RWPE1 (cell line): Measurements from ENCODE around the gene KRTAP15-1.

ENCODE experiments used
- CTCF ChIA-PET: fragments of 350-600 bp; sonication (Branson Sonifier 250); formaldehyde crosslinking; extraction: SDS; loops from one replicate; lab custom pipeline; 2021; lab: Yijun Ruan, JAX
- POLR2A ChIA-PET: fragments of 400-600 bp; formaldehyde crosslinking; extraction: SDS; loops from one replicate; lab custom pipeline; 2020; ENCODE audit warnings: antibody characterized with exemption; ENCODE audit not compliant: low non-redundant PET; lab: Yijun Ruan, JAX
- DNase-seq: peaks from one replicate; pipeline ENCODE4 v3.0.0; 2012; ENCODE audit warnings: low spot score
- H3K27ac ChIP-seq: fragments of 450-650 bp; 2 replicates; pipeline ENCODE4 v1.5.1; 2017
- CTCF ChIP-seq: fragments of 450-650 bp; conservative IDR thresholded peaks from 2 replicates; pipeline ENCODE4 v1.5.1; 2017; ENCODE audit warnings: low read depth, mild to moderate bottlenecking

KRTAP15-1 gene, protein sequence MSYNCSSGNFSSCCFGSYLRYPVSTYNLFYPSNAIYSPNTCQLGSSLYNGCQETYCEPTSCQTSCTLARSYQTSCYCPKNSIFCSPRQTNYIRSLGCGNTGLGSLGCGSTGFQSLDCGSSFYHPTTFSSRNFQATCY

DNA sequence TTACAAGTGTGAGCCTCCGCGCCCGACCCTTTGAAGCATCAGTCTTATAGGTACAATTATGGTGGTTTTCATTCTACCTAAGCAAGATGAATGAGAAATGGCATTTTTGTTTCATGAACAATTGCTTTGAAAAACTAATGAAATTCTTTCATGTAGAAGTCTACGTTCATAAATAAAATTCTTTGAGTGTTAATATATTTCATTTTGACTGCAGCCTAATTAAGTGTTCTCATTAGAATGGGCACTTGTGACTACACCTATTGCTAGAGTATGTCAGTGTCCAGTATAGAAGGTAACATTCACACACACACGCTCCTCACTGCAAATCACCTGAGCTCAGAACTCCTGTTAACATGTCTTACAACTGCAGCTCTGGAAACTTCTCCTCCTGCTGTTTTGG is at the start of gene KRTAP15-1:
TSS of gene KRTAP15-1 (plus strand) at position 301 of the 400 bp plus-strand sequence. CDS start at position 354, 53 bp downstream.
- ChIA-PET POLR2A (no interaction called here), CTCF (no interaction called here)
- TF ChIP-seq CTCF, result no peak
- H3K27ac ChIP-seq, result no peak within 1 kb of the TSS
- DNase-seq, result no peak

- H3K27ac ChIP-seq, result no peak overlapping the region
- ChIA-PET POLR2A (no interaction called here), CTCF (interaction anchor here (0.6 to 0.7 kb wide), 2 partner anchors 30 to 49 kb away, joined by 3 read pairs; no protein-coding TSS in a partner anchor)
- TF ChIP-seq CTCF, result no peak
- DNase-seq, result no peak
Measured at GRCh38 chr21:30391492-30392025, 48.5 kb upstream of the KRTAP15-1 start.

DNA sequence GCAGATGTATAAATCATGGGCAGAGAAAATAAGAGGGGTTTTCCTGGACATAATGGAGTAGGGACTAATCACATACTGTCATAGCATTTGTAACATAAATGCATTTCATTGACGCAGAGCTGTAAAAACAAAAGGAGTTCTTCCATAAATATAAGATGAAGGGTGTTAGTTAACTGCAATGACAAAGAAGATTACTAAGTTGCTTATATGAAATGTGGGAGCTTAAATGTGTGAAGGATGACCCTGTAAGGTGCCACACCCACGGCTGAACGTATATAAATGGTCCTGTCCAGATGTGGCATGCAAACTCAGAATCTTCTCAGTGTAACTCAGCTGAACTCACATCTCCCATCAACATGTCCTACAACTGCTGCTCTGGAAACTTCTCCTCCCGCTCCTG is 44.3 kb upstream of the KRTAP15-1 start, which contains the start of gene KRTAP13-1:
TSS of gene KRTAP13-1 (plus strand) at position 301 of the 400 bp plus-strand sequence. CDS start at position 357, 56 bp downstream.
- no peak for DNase-seq
- no peak for TF ChIP-seq CTCF
- ChIA-PET POLR2A (no interaction called here), CTCF (interaction anchor here (0.6 kb wide), 1 partner anchor 422 kb away, joined by 3 read pairs; no protein-coding TSS in a partner anchor)
- no peak within 1 kb of the TSS for H3K27ac ChIP-seq

DNA sequence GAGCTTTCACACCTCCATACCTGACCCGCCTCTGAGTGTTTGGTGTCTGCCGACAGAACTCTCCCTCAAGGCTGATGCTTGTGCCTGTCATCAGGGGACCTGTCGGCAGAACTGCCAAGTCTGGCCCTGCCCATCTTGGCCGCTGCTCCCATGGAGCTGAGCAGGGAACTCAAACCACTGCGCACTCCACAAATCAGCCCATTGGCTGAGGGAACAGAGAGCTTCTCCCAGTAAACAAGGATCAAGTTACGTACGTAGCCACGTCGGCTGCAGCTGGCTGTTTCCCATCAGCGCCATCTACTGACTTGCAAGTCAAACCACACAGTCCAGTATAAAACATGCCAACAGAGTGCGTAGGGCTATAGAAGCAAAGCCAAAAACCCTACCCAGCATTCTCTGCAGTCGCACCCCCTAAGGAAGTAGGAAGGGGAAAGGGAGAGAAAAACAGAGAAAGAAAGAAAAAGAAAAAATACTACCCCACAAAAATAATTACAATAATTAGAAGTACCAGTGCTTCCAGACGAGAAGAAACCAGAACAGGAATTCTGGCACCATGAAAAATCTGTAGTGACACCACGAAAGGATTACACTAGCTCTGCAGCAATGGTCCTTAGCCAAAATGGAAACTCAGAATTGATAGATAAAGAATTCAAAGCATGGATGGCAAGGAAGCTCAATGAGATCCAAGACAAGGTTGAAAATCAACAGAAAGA is 31.1 kb upstream of the KRTAP15-1 start:
- ChIA-PET POLR2A (no interaction called here), CTCF (interaction anchor here (0.6 to 0.8 kb wide), 9 partner anchors 9 to 1203 kb away, joined by 3 to 6 read pairs (median 3); no protein-coding TSS in a partner anchor)
- H3K27ac ChIP-seq, result no peak overlapping the region
- DNase-seq, result peak; percentile 23
- peak; percentile 57 for TF ChIP-seq CTCF

GRCh38 chr21:30415993-30416392 is 24.1 kb upstream of the KRTAP15-1 start:
- TF ChIP-seq CTCF, result no peak
- ChIA-PET CTCF (interaction anchor here (0.6 to 0.7 kb wide), 2 partner anchors 9 to 399 kb away, joined by 3 read pairs; no protein-coding TSS in a partner anchor), POLR2A (no interaction called here)
- no peak overlapping the region for H3K27ac ChIP-seq
- DNase-seq, result no peak

GRCh38 chr21:30425826-30426225 is 14.2 kb upstream of the KRTAP15-1 start, which contains the start of gene KRTAP13-3:
TSS of gene KRTAP13-3 (minus strand) at chr21:30425926. CDS start at chr21:30425912, 14 bp downstream.
- CTCF ChIA-PET, result no interaction called here

More at GRCh38 chr21:30425826-30426225, 14.2 kb upstream of the KRTAP15-1 start, which contains the start of gene KRTAP13-3:
- DNase-seq, result no peak
- no peak for TF ChIP-seq CTCF
- POLR2A ChIA-PET, result no interaction called here
- no peak within 1 kb of the TSS for H3K27ac ChIP-seq
